Upper lobe of right lung (tissue), 1 donor: ENCODE results near the gene CAPZB. TPM values are rescaled to one million over a fixed set of nuclear protein-coding genes. Genes with fewer than 3 reads are reported as not detected.
A peak's percentile ranks its signal among the peaks of the same experiment; 100 is the strongest.

Source experiments
- ATAC-seq: fragments of 200-7000 bp; cut with Tn5 transposase; one replicate; pipeline ENCODE4 v1.9.1; 2020; ENCODE audit warnings: mild to moderate bottlenecking, moderate library complexity
- DNase-seq: peaks from one replicate; pipeline ENCODE4 v3.0.0-alpha.2; 2020
- H3K27ac ChIP-seq: fragments of 200-600 bp; one replicate; pipeline ENCODE4 v1.8.0; 2022
- H3K27me3 ChIP-seq: fragments of 200-600 bp; one replicate; pipeline ENCODE4 v1.8.0; 2022; ENCODE audit warnings: mild to moderate bottlenecking
- H3K36me3 ChIP-seq: fragments of 200-600 bp; one replicate; pipeline ENCODE4 v1.8.0; 2022
- H3K4me1 ChIP-seq: fragments of 200-600 bp; one replicate; pipeline ENCODE4 v1.8.0; 2022
- H3K4me3 ChIP-seq: fragments of 200-600 bp; one replicate; pipeline ENCODE4 v1.8.0; 2022; ENCODE audit warnings: mild to moderate bottlenecking
- H3K9me3 ChIP-seq: fragments of 200-600 bp; one replicate; pipeline ENCODE4 v1.8.0; 2022
- CTCF ChIP-seq: fragments of 200-600 bp; IDR thresholded peaks from one replicate; pipeline ENCODE4 v1.8.0; 2022; ENCODE audit warnings: antibody characterized with exemption
- intact Hi-C: fragments of 100-400 bp; cut with DNase I; formaldehyde crosslinking; loops from one replicate; pipeline ENCODE4 v1.11.0; 2022
- total RNA-seq: library from RNA; stranded (reverse); fragmentation: NEBNext Ultra II Directional; extraction: Animal tissue kit (Norgen Biotek cat#: 25700); gene quantifications from one replicate; pipeline ENCODE4 v1.2.1, GENCODE V29; 2021
- donor health status: DM: no; HTN: yes; CAD: no; lungs with severe emphysema.

CAPZB gene
- total RNA-seq, 1 donor from 2014 or later: 237 TPM

DNA sequence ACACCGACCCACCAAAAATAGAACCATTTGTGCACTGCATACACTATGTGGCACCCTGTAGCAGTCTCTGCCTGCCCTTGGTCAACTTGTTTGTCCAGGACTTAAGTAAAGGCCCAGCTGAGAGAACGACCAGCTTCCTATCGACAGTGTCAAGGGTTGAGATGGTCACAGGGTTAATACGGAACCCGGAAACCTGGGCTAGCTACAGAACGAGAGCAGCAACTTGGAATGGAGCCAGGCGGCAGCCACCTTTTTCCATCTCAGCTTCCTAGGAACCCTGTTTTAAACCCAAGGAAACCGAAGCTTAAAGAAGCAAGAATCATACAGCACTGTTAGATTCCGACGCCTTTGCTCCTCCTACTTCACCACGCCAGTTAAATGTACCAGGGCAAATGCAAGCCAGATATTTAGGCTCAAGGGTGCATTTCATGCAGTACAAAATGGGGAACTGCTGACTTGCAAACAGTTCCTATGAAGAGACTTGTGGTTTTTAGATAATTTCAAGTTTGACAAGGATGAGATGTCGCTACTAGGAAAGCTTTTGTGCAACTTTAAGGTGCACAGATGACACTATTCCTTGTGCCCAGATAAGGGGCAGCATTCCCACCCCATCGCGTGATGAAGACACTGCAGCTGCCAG lies 137.7 kb downstream of the CAPZB start:
- Histone ChIP-seq H3K4me3 (no peak overlapping the region), H3K9me3 (no peaks in the 10 kb centered on the region), H3K4me1 (no peaks in the 10 kb centered on the region), H3K27ac (no peak overlapping the region), H3K27me3 (no peaks in the 10 kb centered on the region), H3K36me3 (peaks cover 60% of the 10 kb centered on the region)
- no peak for DNase-seq
- no peak for TF ChIP-seq CTCF
- intact Hi-C loops: no loop called here
- peak; percentile 43 for ATAC-seq

GRCh38 chr1:19346026-19346425 lies 139.3 kb downstream of the CAPZB start:
- Histone ChIP-seq H3K4me3 (no peak overlapping the region), H3K9me3 (no peaks in the 10 kb centered on the region), H3K36me3 (peaks cover 60% of the 10 kb centered on the region), H3K4me1 (no peaks in the 10 kb centered on the region), H3K27me3 (no peaks in the 10 kb centered on the region), H3K27ac (no peak overlapping the region)
- DNase-seq (no peak), ATAC-seq (no peak)
- intact Hi-C loops: no loop called here
- no peak for TF ChIP-seq CTCF

GRCh38 chr1:19345391-19345790 lies 139.9 kb downstream of the CAPZB start:
- DNase-seq (no peak), ATAC-seq (no peak)
- H3K27ac ChIP-seq: no peak overlapping the region
- H3K36me3 ChIP-seq: peaks cover 60% of the 10 kb centered on the region
- H3K4me3 ChIP-seq: no peak overlapping the region
- intact Hi-C loops: no loop called here
- H3K9me3 ChIP-seq: no peaks in the 10 kb centered on the region
- H3K27me3 ChIP-seq: no peaks in the 10 kb centered on the region
- H3K4me1 ChIP-seq: no peaks in the 10 kb centered on the region
- no peak for TF ChIP-seq CTCF

GRCh38 chr1:19344831-19345230 lies 140.5 kb downstream of the CAPZB start:
- intact Hi-C loops: no loop called here
- ATAC-seq (no peak), DNase-seq (no peak)
- Histone ChIP-seq H3K36me3 (peaks cover 60% of the 10 kb centered on the region), H3K4me3 (no peak overlapping the region), H3K9me3 (no peaks in the 10 kb centered on the region), H3K4me1 (no peaks in the 10 kb centered on the region), H3K27ac (peak overlapping the region; percentile 11), H3K27me3 (no peaks in the 10 kb centered on the region)
- no peak for TF ChIP-seq CTCF

GRCh38 chr1:19344372-19344810 lies 140.9 kb downstream of the CAPZB start:
- Histone ChIP-seq H3K27me3 (no peaks in the 10 kb centered on the region), H3K36me3 (peaks cover 61% of the 10 kb centered on the region), H3K4me3 (no peak overlapping the region), H3K9me3 (no peaks in the 10 kb centered on the region), H3K4me1 (no peaks in the 10 kb centered on the region), H3K27ac (peak overlapping the region; percentile 11)
- DNase-seq (peak; percentile 80), ATAC-seq (peak; percentile 77)
- TF ChIP-seq CTCF: peak; percentile 86
- intact Hi-C loops: no loop called here
